Mucosa of descending colon (tissue), 3 donors: ENCODE results near the gene YIF1A. TPM values are rescaled to one million over a fixed set of nuclear protein-coding genes. Genes with fewer than 3 reads are reported as not detected.

Experiments used
- ATAC-seq: fragments of 200-7000 bp; cut with Tn5 transposase; one replicate; pipeline ENCODE4 v1.9.1; 2020; ENCODE audit warnings: mild to moderate bottlenecking, moderate library complexity
- DNase-seq, 3 donors: peaks; one replicate each; pipeline ENCODE4 v3.0.0-alpha.2; 2020
- H3K36me3 ChIP-seq: fragments of 200-600 bp; one replicate; pipeline ENCODE4 v1.8.0; 2021; ENCODE audit warnings: low read depth, mild to moderate bottlenecking
- H3K4me1 ChIP-seq: fragments of 200-600 bp; one replicate; pipeline ENCODE4 v1.8.0; 2021; ENCODE audit warnings: low read depth, mild to moderate bottlenecking
- H3K4me3 ChIP-seq: fragments of 200-600 bp; one replicate; pipeline ENCODE4 v1.8.0; 2021; ENCODE audit warnings: mild to moderate bottlenecking
- H3K9me3 ChIP-seq: fragments of 200-600 bp; one replicate; pipeline ENCODE4 v1.8.0; 2021; ENCODE audit warnings: mild to moderate bottlenecking
- CTCF ChIP-seq: fragments of 200-600 bp; IDR thresholded peaks from one replicate; pipeline ENCODE4 v1.8.0; 2022; ENCODE audit warnings: antibody characterized with exemption, mild to moderate bottlenecking
- intact Hi-C, 2 donors: fragments of 100-400 bp; cut with DNase I in 1 of 2; cut with micrococcal nuclease in 1 of 2; formaldehyde crosslinking; loops; one replicate each; pipeline versions ENCODE4 v1.11.0 to v1.11.1; 2022; cut with DNase I, micrococcal nuclease
- total RNA-seq, 3 donors: library from RNA; stranded (reverse); fragmentation: NEBNext Ultra II Directional in 2 of 3; extraction: Animal tissue kit (Norgen Biotek cat#: 25700) in 2 of 3; gene quantifications; one replicate each; pipeline versions ENCODE4 v1.2.1 to v1.2.4, GENCODE V29; 2021 to 2023
- donor health status: DM: no; HTN: no; CAD: no; lungs with moderate emphysema.
- donor health status: DM: no; HTN: no; CAD: no.
- donor health status: DM: no; HTN: yes; CAD: no.

The YIF1A gene
- total RNA-seq, 3 donors from 2014 or later = 66.1 to 93.5 (median 77.9) TPM

DNA sequence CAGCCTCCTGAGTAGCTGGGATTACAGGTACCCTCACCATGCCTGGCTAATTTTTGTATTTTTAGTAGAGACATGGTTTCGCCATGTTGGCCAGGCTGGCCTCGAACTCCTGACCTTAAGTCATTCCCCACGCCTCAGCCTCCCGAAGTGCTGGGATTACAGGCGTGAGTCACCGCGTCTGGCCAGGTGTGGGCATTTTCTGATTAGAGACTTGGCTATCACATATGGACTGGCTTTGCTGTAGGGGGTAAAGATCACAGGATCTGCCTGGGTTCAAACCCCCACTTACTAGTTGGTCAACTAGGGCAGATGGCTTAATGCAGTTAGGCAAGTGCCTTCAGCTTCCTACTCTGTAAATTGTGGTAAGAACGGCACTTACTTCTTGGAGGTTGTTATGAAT is 21.4 kb upstream of the YIF1A start:
- no peaks in the 10 kb centered on the region for H3K9me3 ChIP-seq
- H3K4me3 ChIP-seq = no peak overlapping the region
- ATAC-seq (no peak), DNase-seq (no peak)
- peaks cover 7% of the 10 kb centered on the region for H3K4me1 ChIP-seq
- H3K36me3 ChIP-seq = no peaks in the 10 kb centered on the region
- intact Hi-C loops = loop anchor here in 1 of 2 donors (10.0 kb wide), 1 partner anchor 74 kb away; no protein-coding TSS in a partner anchor
- no peak for TF ChIP-seq CTCF

GRCh38 chr11:66309475-66309874 is 20.5 kb upstream of the YIF1A start:
- no peak overlapping the region for H3K4me3 ChIP-seq
- ATAC-seq (no peak), DNase-seq (no peak)
- TF ChIP-seq CTCF = no peak
- H3K36me3 ChIP-seq = no peaks in the 10 kb centered on the region
- peaks cover 7% of the 10 kb centered on the region for H3K4me1 ChIP-seq
- no peaks in the 10 kb centered on the region for H3K9me3 ChIP-seq
- intact Hi-C loops = no loop called here

DNA sequence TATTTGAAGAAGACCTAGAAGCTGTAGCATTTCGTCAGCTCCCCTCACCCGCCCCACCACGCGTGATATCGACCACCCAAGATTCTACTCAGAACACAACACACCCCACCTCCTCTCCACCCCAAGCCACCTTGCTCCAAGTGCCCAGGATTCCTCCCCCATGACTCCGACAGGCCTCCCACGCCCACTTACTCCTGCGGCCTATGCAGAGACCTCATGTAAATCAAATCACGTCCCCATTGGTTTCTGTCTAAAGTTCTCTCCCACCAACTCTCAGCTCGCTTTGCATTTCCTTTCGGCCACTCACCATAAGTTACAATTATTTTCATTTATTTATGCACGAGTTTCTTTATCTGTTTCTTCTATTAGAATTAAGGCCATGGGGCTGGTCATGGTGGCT is 13.7 kb upstream of the YIF1A start:
- no peak for TF ChIP-seq CTCF
- DNase-seq = no peak
- H3K9me3 ChIP-seq = no peaks in the 10 kb centered on the region
- no peaks in the 10 kb centered on the region for H3K4me1 ChIP-seq
- H3K4me3 ChIP-seq = no peak overlapping the region
- intact Hi-C loops = no loop called here
- H3K36me3 ChIP-seq = no peaks in the 10 kb centered on the region
- ATAC-seq = no peak

GRCh38 chr11:66299186-66299585 is 10.2 kb upstream of the YIF1A start:
- DNase-seq (no peak), ATAC-seq (no peak)
- intact Hi-C loops = no loop called here
- Histone ChIP-seq H3K4me1 (no peaks in the 10 kb centered on the region), H3K9me3 (no peaks in the 10 kb centered on the region), H3K36me3 (no peaks in the 10 kb centered on the region), H3K4me3 (no peak overlapping the region)
- no peak for TF ChIP-seq CTCF

GRCh38 chr11:66297610-66298009 is 8.7 kb upstream of the YIF1A start:
- H3K36me3 ChIP-seq = no peaks in the 10 kb centered on the region
- no peak for TF ChIP-seq CTCF
- ATAC-seq = no peak

More at GRCh38 chr11:66297610-66298009, 8.7 kb upstream of the YIF1A start:
- intact Hi-C loops = no loop called here
- Histone ChIP-seq H3K4me1 (no peaks in the 10 kb centered on the region), H3K4me3 (no peak overlapping the region), H3K9me3 (no peaks in the 10 kb centered on the region)
- DNase-seq = no peak
